Superior temporal gyrus (tissue), 1 donor: ENCODE data around the gene SAMD4B.

Experiments
- DNase-seq: peaks from one replicate; pipeline ENCODE4 v3.0.0-alpha.2; 2016; ENCODE audit errors: extremely low spot score

SAMD4B gene

GRCh38 chr19:39425744-39426143 lies 83.5 kb downstream of the SAMD4B start:
- no peak for DNase-seq

DNA sequence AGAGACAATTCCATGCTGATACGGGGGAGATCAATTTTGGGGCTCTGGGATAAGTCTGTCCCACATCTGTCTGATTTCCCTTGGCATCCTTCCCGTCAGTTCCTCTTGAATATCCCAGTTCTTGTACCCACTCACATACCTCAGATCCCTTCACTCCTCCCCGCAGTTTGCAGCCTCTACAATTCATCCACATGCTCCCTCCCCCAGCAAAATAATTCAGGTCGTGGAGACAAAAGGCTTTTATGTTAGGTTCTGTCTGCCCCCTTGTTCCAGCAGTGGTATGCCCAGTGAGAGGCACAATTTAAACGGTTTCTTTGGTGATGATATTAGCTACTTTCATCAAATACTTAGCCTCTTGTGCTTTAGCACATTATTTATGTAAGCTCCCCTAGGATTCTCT lies 83.9 kb downstream of the SAMD4B start:
- DNase-seq, result no peak

- no peak for DNase-seq
These were observed 85.5 kb downstream of the SAMD4B start for GRCh38 chr19:39427707-39428106.

DNA sequence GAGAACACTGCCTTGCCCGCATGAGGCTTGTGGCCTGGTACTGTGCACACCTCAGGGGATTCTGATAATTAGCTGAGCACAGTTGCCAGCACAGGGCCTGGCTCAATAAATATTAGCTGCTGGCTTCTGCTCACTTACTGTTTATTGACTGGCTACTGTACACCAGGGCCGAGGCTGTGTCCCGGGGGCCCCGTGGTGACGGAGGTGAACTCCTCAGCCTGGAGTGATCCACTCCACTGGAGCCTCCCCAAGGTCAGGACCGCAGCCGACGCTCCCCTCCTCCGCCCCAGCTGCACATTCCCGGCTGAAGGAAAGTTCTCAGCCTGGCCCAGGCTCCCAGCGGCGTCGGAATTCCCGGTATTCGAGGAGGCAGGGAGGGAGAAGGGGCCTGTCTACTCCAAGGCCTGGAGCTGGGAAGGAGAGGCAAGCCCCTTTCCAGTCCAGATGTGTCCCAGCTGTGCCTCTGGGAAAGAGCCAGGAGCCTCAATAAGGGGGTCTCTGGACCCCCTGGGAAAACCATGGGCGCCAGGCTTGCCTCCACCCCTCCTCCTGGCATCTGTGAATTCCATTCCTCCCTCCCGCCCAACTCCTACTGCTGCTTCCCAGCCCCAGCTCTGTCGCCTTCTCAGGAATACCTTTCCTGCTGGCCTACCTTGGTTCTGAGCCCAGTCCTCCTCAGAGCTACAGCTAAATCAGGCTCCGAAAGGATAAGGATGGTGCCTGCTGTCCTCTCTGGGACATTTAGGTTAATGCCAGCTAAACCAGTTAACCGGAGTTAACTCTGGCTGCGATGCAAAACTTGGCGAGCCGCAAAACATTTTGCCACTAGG lies 86.3 kb downstream of the SAMD4B start:
- DNase-seq, result no peak

- DNase-seq, result no peak
These were observed 88.7 kb downstream of the SAMD4B start for GRCh38 chr19:39430675-39431593.

DNA sequence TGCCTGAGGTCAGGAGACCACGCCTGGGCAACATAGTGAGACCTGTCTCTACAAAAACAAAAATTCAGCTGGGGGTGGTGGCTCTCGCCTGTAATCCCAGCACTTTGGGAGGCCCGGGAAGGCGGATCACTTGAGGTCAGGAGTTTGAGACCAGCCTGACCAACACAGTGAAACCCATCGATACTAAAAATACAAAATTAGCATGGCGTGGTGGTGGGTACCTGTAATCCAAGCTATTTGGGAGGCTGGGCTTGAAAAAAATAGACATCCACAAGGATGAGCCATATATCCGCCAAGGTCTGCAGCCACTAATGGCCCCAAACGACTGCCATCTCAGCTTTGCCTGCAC lies 90.4 kb downstream of the SAMD4B start:
- no peak for DNase-seq

GRCh38 chr19:39433480-39434079 lies 91.4 kb downstream of the SAMD4B start:
- no peak for DNase-seq

- no peak for DNase-seq
These were observed 92.2 kb downstream of the SAMD4B start for GRCh38 chr19:39434123-39435076.
